Uterus (tissue), 4 donors: ENCODE measurements around the gene MBTD1. TPM values are rescaled to one million over a fixed set of nuclear protein-coding genes. Genes with fewer than 3 reads are reported as not detected.

ENCODE experiments used
- DNase-seq, 2 donors: peaks; one replicate each; pipeline ENCODE4 v3.0.0-alpha.2; 2019 to 2020
- H3K27ac ChIP-seq, 2 donors: fragments of 200-600 bp; sonication (generic); 1 replicate in 1 of 2; 2 replicates in 1 of 2; pipeline ENCODE4 v1.5.1; 2016 to 2018
- H3K27me3 ChIP-seq, 2 donors: fragments of 200-600 bp; sonication (generic); one replicate each; pipeline ENCODE4 v1.5.1; 2018 to 2019; ENCODE audit warnings: control low read depth in 1 of 2
- H3K36me3 ChIP-seq, 2 donors: fragments of 200-600 bp; sonication (generic); one replicate each; pipeline ENCODE4 v1.5.1; 2019; ENCODE audit warnings: control low read depth in 1 of 2
- H3K4me1 ChIP-seq, 2 donors: fragments of 200-600 bp; sonication (generic); one replicate each; pipeline ENCODE4 v1.5.1; 2018 to 2019; ENCODE audit warnings: control low read depth in 1 of 2
- H3K4me3 ChIP-seq, 2 donors: fragments of 200-600 bp; sonication (generic); 1 replicate in 1 of 2; 2 replicates in 1 of 2; pipeline ENCODE4 v1.5.1; 2018 to 2019; ENCODE audit warnings: mild to moderate bottlenecking in 1 of 2
- H3K9me3 ChIP-seq, 2 donors: fragments of 200-600 bp; sonication (generic); one replicate each; pipeline ENCODE4 v1.5.1; 2019; ENCODE audit warnings: control low read depth in 1 of 2
- POLR2A ChIP-seq, 2 donors: fragments of 450-650 bp; IDR thresholded peaks; one replicate each; pipeline ENCODE4 v1.6.1; 2016; ENCODE audit warnings: antibody characterized with exemption in 2 of 2, mild to moderate bottlenecking in 1 of 2, moderate library complexity in 1 of 2
- intact Hi-C: fragments of 100-400 bp; cut with DNase I; formaldehyde crosslinking; loops from one replicate; pipeline ENCODE4 v1.15.1; 2023; ENCODE audit warnings: low total_unique reads
- total RNA-seq, 4 donors: library from RNA; depleted of rRNA in 3 of 4; stranded (reverse); fragments of >200 nt in 3 of 4; gene quantifications; one replicate each; pipeline versions ENCODE4 v1.1.0 to v1.2.4, GENCODE V29; 2014 to 2023
- TF ChIP-seq, protein P1 (sequence below), 4 experiments: fragments of 200-600 bp in 2 of 4; fragments of 450-650 bp in 2 of 4; sonication (generic) in 2 of 4; IDR thresholded peaks; one replicate each; pipeline ENCODE4 v1.5.1; 2016 to 2019; ENCODE audit warnings: antibody characterized with exemption in 4 of 4, mild to moderate bottlenecking in 2 of 4, moderate library complexity in 1 of 4
- donor health status: DM: yes; HTN: yes; CAD: no.

MBTD1 gene
- total RNA-seq, 4 donors from 2014 or later: 13.6 to 60.9 (median 30.5) TPM

- intact Hi-C loops: no loop called here
These were observed 117.3 kb downstream of the MBTD1 start for GRCh38 chr17:51142597-51142996.

DNA sequence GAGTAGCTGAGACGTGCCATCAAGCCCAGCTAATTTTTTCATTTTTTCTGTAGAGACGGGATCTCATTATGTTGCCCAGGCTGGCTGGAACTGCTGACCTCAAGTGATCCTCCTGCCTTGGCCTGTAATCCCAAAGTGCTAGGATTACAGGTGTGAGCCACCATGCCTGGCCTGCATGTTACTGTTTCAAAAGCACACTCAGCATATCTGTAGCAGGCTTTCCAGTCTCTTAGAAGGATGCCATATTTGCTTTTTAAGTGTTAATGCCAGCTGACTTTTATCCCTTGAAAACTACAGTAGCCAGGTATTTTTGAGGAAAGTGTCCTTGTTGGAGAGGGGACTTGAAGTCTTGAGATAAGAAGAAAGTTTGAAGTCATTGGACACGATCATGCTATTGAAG, 123.9 kb downstream of the MBTD1 start:
- intact Hi-C loops: no loop called here
- no peaks in the 10 kb centered on the region for H3K36me3 ChIP-seq
- no peak overlapping the region for H3K27ac ChIP-seq
- H3K9me3 ChIP-seq: no peaks in the 10 kb centered on the region
- H3K4me3 ChIP-seq: no peak overlapping the region
- no peaks in the 10 kb centered on the region for H3K4me1 ChIP-seq
- H3K27me3 ChIP-seq: no peaks in the 10 kb centered on the region
- no peak for DNase-seq
- TF ChIP-seq, protein P1, sequence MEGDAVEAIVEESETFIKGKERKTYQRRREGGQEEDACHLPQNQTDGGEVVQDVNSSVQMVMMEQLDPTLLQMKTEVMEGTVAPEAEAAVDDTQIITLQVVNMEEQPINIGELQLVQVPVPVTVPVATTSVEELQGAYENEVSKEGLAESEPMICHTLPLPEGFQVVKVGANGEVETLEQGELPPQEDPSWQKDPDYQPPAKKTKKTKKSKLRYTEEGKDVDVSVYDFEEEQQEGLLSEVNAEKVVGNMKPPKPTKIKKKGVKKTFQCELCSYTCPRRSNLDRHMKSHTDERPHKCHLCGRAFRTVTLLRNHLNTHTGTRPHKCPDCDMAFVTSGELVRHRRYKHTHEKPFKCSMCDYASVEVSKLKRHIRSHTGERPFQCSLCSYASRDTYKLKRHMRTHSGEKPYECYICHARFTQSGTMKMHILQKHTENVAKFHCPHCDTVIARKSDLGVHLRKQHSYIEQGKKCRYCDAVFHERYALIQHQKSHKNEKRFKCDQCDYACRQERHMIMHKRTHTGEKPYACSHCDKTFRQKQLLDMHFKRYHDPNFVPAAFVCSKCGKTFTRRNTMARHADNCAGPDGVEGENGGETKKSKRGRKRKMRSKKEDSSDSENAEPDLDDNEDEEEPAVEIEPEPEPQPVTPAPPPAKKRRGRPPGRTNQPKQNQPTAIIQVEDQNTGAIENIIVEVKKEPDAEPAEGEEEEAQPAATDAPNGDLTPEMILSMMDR (IDR thresholded peaks at IDR 0.05): no peak
- TF ChIP-seq POLR2A (IDR thresholded peaks at IDR 0.05): no peak

More at GRCh38 chr17:51142597-51142996, 117.3 kb downstream of the MBTD1 start:
- TF ChIP-seq, protein P1 (IDR thresholded peaks at IDR 0.05): no peak
- no peak for TF ChIP-seq POLR2A (IDR thresholded peaks at IDR 0.05)
- no peak for DNase-seq
- Histone ChIP-seq H3K4me3 (no peak overlapping the region), H3K27me3 (no peaks in the 10 kb centered on the region), H3K36me3 (no peaks in the 10 kb centered on the region), H3K4me1 (no peaks in the 10 kb centered on the region), H3K27ac (no peak overlapping the region), H3K9me3 (no peaks in the 10 kb centered on the region)

- intact Hi-C loops: no loop called here
- no peak for DNase-seq
- H3K27ac ChIP-seq: no peak overlapping the region
These were observed 126.5 kb downstream of the MBTD1 start for GRCh38 chr17:51133365-51133764.

GRCh38 chr17:51132964-51133319, 126.9 kb downstream of the MBTD1 start:
- TF ChIP-seq, protein P1 (IDR thresholded peaks at IDR 0.05): no peak
- TF ChIP-seq POLR2A (IDR thresholded peaks at IDR 0.05): no peak
- no peaks in the 10 kb centered on the region for H3K36me3 ChIP-seq

More at GRCh38 chr17:51133365-51133764, 126.5 kb downstream of the MBTD1 start:
- TF ChIP-seq, protein P1 (IDR thresholded peaks at IDR 0.05): no peak
- TF ChIP-seq POLR2A (IDR thresholded peaks at IDR 0.05): no peak
- H3K9me3 ChIP-seq: no peaks in the 10 kb centered on the region
- H3K4me1 ChIP-seq: no peaks in the 10 kb centered on the region
- no peaks in the 10 kb centered on the region for H3K36me3 ChIP-seq
- no peak overlapping the region for H3K4me3 ChIP-seq
- no peaks in the 10 kb centered on the region for H3K27me3 ChIP-seq

DNA sequence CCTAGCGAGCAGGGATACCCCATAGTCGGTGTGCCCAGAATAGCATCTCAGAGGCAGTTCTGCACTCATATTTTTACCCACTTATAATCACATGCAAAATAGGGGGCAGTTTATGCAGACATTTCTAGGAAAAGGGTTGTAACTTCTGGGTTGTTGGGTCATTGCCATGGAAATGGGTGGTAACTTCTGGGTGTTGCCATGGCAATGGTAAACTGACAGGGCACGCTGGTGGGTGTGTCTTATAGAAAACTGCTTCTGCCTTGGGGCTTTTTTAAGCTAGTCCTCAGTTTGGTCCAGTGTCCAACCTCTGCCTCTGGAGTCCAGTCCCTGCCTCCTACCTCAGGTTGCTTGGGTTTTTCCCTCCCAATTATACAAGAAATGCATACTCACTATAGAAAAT, 131.8 kb downstream of the MBTD1 start:
- Histone ChIP-seq H3K27me3 (no peaks in the 10 kb centered on the region), H3K27ac (no peak overlapping the region), H3K36me3 (no peaks in the 10 kb centered on the region), H3K4me1 (no peaks in the 10 kb centered on the region), H3K4me3 (no peak overlapping the region), H3K9me3 (no peaks in the 10 kb centered on the region)
- DNase-seq: no peak
- TF ChIP-seq POLR2A (IDR thresholded peaks at IDR 0.05): no peak
- TF ChIP-seq, protein P1 (IDR thresholded peaks at IDR 0.05): no peak
- intact Hi-C loops: no loop called here

More at GRCh38 chr17:51132964-51133319, 126.9 kb downstream of the MBTD1 start:
- no peak for DNase-seq
- Histone ChIP-seq H3K27me3 (no peaks in the 10 kb centered on the region), H3K27ac (no peak overlapping the region), H3K4me1 (no peaks in the 10 kb centered on the region), H3K4me3 (no peak overlapping the region), H3K9me3 (no peaks in the 10 kb centered on the region)
- intact Hi-C loops: no loop called here

Other genes starting within 250 kb of the MBTD1 start
- gene SPAG9, start 139.2 kb downstream of the MBTD1 start, total RNA-seq: 100 to 1,000 TPM in 2 of 4 donors, 10 to 100 TPM in 2; 39.4 to 211 (median 107) TPM
- gene NME1, start 106.5 kb downstream of the MBTD1 start, total RNA-seq: 10 to 100 TPM; 24.1 to 79.4 (median 39.5) TPM
- 100 to 1,000 TPM; 195 to 656 (median 287) TPM for gene NME2, start 93.6 kb downstream of the MBTD1 start, total RNA-seq
- gene UTP18, start 497 bp upstream of the MBTD1 start, total RNA-seq: 10 to 100 TPM; 12.8 to 44.9 (median 25.7) TPM